CD4-positive, alpha-beta T cell (primary cell): ENCODE results near the gene CSRNP2. TPM values are rescaled to one million over a fixed set of nuclear protein-coding genes. Genes with fewer than 3 reads are reported as not detected.
"Not testable (repeated sequence)": the region's sequence is repeated elsewhere in the genome, so short reads cannot be mapped to it uniquely, and the experiment has no call there.

ENCODE experiments used
- ATAC-seq: fragments of 200-7000 bp; cut with Tn5 transposase; one replicate; pipeline ENCODE4 v1.10.0; 2022; ENCODE audit warnings: mild to moderate bottlenecking; ENCODE audit not compliant: poor library complexity
- CTCF ChIA-PET: fragments of 350-600 bp; sonication (Branson Sonifier 250); formaldehyde crosslinking; loops from one replicate; lab custom pipeline; 2021; ENCODE audit warnings: antibody characterized with exemption, inconsistent platforms; lab: Charles Lee
- POLR2A ChIA-PET: fragments of 350-600 bp; sonication (Branson Sonifier 250); formaldehyde crosslinking; loops from one replicate; lab custom pipeline; 2021; ENCODE audit warnings: antibody characterized with exemption, inconsistent platforms; lab: Charles Lee
- DNase-seq, 14 experiments: peaks; one replicate each; pipeline ENCODE4 v3.0.0-alpha.2; 2013 to 2020; ENCODE audit warnings: mixed read lengths in 2 of 14
- H3K27ac ChIP-seq, 2 donors: one replicate each; pipeline versions ENCODE4 v1.5.1 to v1.7.0; 2013; ENCODE audit warnings: low read length in 2 of 2, low read depth in 1 of 2, mild to moderate bottlenecking in 1 of 2
- H3K27me3 ChIP-seq, 2 experiments: 1 replicate in 1 of 2; 2 replicates in 1 of 2; pipeline versions ENCODE4 v1.6.1 to v1.7.0; 2013; ENCODE audit warnings: low read length in 2 of 2, control low read depth in 1 of 2, mild to moderate bottlenecking in 1 of 2, moderate library complexity in 1 of 2; ENCODE audit not compliant: insufficient read depth in 2 of 2, control insufficient read depth in 1 of 2
- H3K36me3 ChIP-seq: one replicate; pipeline ENCODE4 v1.6.1; 2013; ENCODE audit warnings: low read length, control low read depth; ENCODE audit not compliant: insufficient read depth
- H3K4me1 ChIP-seq: one replicate; pipeline ENCODE4 v1.6.1; 2013; ENCODE audit warnings: low read length, control low read depth; ENCODE audit not compliant: insufficient read depth
- H3K4me3 ChIP-seq: one replicate; pipeline ENCODE4 v1.5.1; 2013; ENCODE audit warnings: mild to moderate bottlenecking, low read length, moderate library complexity
- H3K9me3 ChIP-seq, 2 experiments: 1 replicate in 1 of 2; 2 replicates in 1 of 2; pipeline versions ENCODE4 v1.6.1 to v1.7.0; 2013; ENCODE audit warnings: low read length in 2 of 2, mild to moderate bottlenecking in 2 of 2, control low read depth in 1 of 2, moderate library complexity in 1 of 2; ENCODE audit not compliant: control insufficient read depth in 1 of 2, insufficient read depth in 1 of 2
- H3K27ac Mint-ChIP-seq: one replicate; pipeline ENCODE4 v1.8.0; 2020; ENCODE audit warnings: mixed read lengths
- H3K27me3 Mint-ChIP-seq: one replicate; pipeline ENCODE4 v1.8.0; 2021; ENCODE audit warnings: mixed read lengths
- H3K36me3 Mint-ChIP-seq: one replicate; pipeline ENCODE4 v1.8.0; 2021; ENCODE audit warnings: low read depth, mixed read lengths
- H3K4me1 Mint-ChIP-seq: one replicate; pipeline ENCODE4 v1.8.0; 2021; ENCODE audit warnings: low read depth, mixed read lengths
- H3K4me3 Mint-ChIP-seq: one replicate; pipeline ENCODE4 v1.8.0; 2020; ENCODE audit warnings: mild to moderate bottlenecking, mixed read lengths
- H3K9me3 Mint-ChIP-seq: one replicate; pipeline ENCODE4 v1.8.0; 2020; ENCODE audit warnings: mixed read lengths
- CTCF ChIP-seq: fragments of 200-600 bp; IDR thresholded peaks from one replicate; pipeline ENCODE4 v1.8.0; 2022; ENCODE audit warnings: antibody characterized with exemption, mild to moderate bottlenecking
- intact Hi-C, 2 experiments: fragments of 100-400 bp; cut with DNase I in 1 of 2; cut with micrococcal nuclease in 1 of 2; formaldehyde crosslinking; loops; one replicate each; pipeline versions ENCODE4 v1.15.1 to v1.9.0; 2023 to 2025; cut with DNase I, micrococcal nuclease
- total RNA-seq, 174 experiments: library from RNA in 2 of 174; stranded (reverse) in 2 of 174; gene quantifications; one replicate each; pipeline ENCODE4 v1.2.3 and lab custom pipeline; 2021 to 2026

Gene CSRNP2
- total RNA-seq, 2 experiments from 2014 or later: 14.4 to 16.5 TPM

- peak in 9 of 14 experiments; percentile 4 to 54 (median 15) for DNase-seq
- TF ChIP-seq CTCF: no peak
- H3K4me3 Mint-ChIP-seq: peak overlapping the region; percentile 95
- peaks cover 20% of the 10 kb centered on the region for H3K36me3 Mint-ChIP-seq
- no peak for ATAC-seq
- no peaks in the 10 kb centered on the region for H3K27me3 Mint-ChIP-seq
- ChIA-PET CTCF (interaction anchor here (1.3 to 1.5 kb wide), 2 partner anchors 60 to 318 kb away, joined by 3 read pairs; no protein-coding TSS in a partner anchor), POLR2A (interaction anchor here (0.8 to 2.9 kb wide), 7 partner anchors 21 to 1923 kb away, joined by 3 to 26 read pairs (median 10); partner anchors contain the start of genes ATF1, DAZAP2, EIF4B and POU6F1)
- peak overlapping the region; percentile 87 for H3K27ac Mint-ChIP-seq
- intact Hi-C loops: loop anchor here (1.0 to 10.0 kb wide), 7 partner anchors 34 to 320 kb away; partner anchors contain the start of genes ATF1 (in 2 of the 2), DAZAP2 (in 2 of the 2), LETMD1 (in 1 of the 2) and POU6F1 (in 1 of the 2)
- no peaks in the 10 kb centered on the region for H3K27me3 ChIP-seq
- peaks cover 20% of the 10 kb centered on the region for H3K4me1 ChIP-seq
- no peaks in the 10 kb centered on the region for H3K9me3 ChIP-seq
- H3K36me3 ChIP-seq: no peaks in the 10 kb centered on the region
- peak overlapping the region; percentile 40 to 71 for H3K27ac ChIP-seq
- no peaks in the 10 kb centered on the region for H3K9me3 Mint-ChIP-seq
- peaks cover 47% of the 10 kb centered on the region for H3K4me1 Mint-ChIP-seq
- peak overlapping the region; percentile 84 for H3K4me3 ChIP-seq
Measured at GRCh38 chr12:51082561-51083125, 753 bp downstream of the CSRNP2 start.

- peaks cover 22% of the 10 kb centered on the region for H3K4me1 ChIP-seq
- DNase-seq: no peak
- intact Hi-C loops: loop anchor here (5.0 to 10.0 kb wide), 3 partner anchors 136 to 319 kb away; partner anchors contain the start of genes ATF1 (in 2 of the 2) and POU6F1 (in 1 of the 2)
- Mint-ChIP-seq H3K36me3 (peaks cover 22% of the 10 kb centered on the region), H3K27ac (no peak overlapping the region), H3K4me3 (peak overlapping the region; percentile 95), H3K9me3 (no peaks in the 10 kb centered on the region), H3K27me3 (no peaks in the 10 kb centered on the region), H3K4me1 (peaks cover 57% of the 10 kb centered on the region)
- CTCF ChIA-PET: interaction anchor here (1.6 kb wide), 1 partner anchor 33 kb away, joined by 3 read pairs; the partner anchor contains the start of gene LETMD1
- no peak for TF ChIP-seq CTCF
- H3K9me3 ChIP-seq: no peaks in the 10 kb centered on the region
- no peak for ATAC-seq
- no peak overlapping the region for H3K4me3 ChIP-seq
- no peaks in the 10 kb centered on the region for H3K27me3 ChIP-seq
- no peak overlapping the region for H3K27ac ChIP-seq
- H3K36me3 ChIP-seq: no peaks in the 10 kb centered on the region
- POLR2A ChIA-PET: interaction anchor here (2.7 to 2.9 kb wide), 2 partner anchors 55 to 136 kb away, joined by 14 to 22 read pairs; partner anchors contain the start of genes POU6F1 and SLC11A2
Measured at GRCh38 chr12:51081421-51081820, 2.0 kb downstream of the CSRNP2 start.

- CTCF ChIA-PET: interaction anchor here (1.6 kb wide), 1 partner anchor 32 kb away, joined by 3 read pairs; the partner anchor contains the start of gene LETMD1
Measured at GRCh38 chr12:51080136-51080535, 3.3 kb downstream of the CSRNP2 start.

GRCh38 chr12:51078866-51079265 lies 4.5 kb downstream of the CSRNP2 start:
- H3K4me3 Mint-ChIP-seq, H3K27ac ChIP-seq, POLR2A ChIA-PET, H3K27ac Mint-ChIP-seq, ATAC-seq, H3K36me3 ChIP-seq, H3K27me3 ChIP-seq, H3K27me3 Mint-ChIP-seq, CTCF ChIA-PET, H3K9me3 Mint-ChIP-seq, H3K4me3 ChIP-seq, DNase-seq, intact Hi-C loops, H3K9me3 ChIP-seq: not testable (repeated sequence)
- peaks cover 36% of the 10 kb centered on the region for H3K36me3 Mint-ChIP-seq
- H3K4me1 Mint-ChIP-seq: peaks cover 63% of the 10 kb centered on the region
- peaks cover 28% of the 10 kb centered on the region for H3K4me1 ChIP-seq

More at GRCh38 chr12:51080136-51080535, 3.3 kb downstream of the CSRNP2 start:
- peak overlapping the region; percentile 51 for H3K27ac Mint-ChIP-seq
- no peaks in the 10 kb centered on the region for H3K27me3 Mint-ChIP-seq
- POLR2A ChIA-PET: no interaction called here
- Histone ChIP-seq H3K36me3 (no peaks in the 10 kb centered on the region), H3K4me1 (peaks cover 30% of the 10 kb centered on the region), H3K9me3 (no peaks in the 10 kb centered on the region), H3K27me3 (no peaks in the 10 kb centered on the region), H3K27ac (no peak overlapping the region), H3K4me3 (no peak overlapping the region)
- H3K9me3 Mint-ChIP-seq: no peaks in the 10 kb centered on the region
- TF ChIP-seq CTCF: no peak
- intact Hi-C loops: loop anchor here (5.0 to 10.0 kb wide), 3 partner anchors 137 to 318 kb away; partner anchors contain the start of genes ATF1 (in 2 of the 2) and POU6F1 (in 1 of the 2)
- no peak for ATAC-seq
- DNase-seq: no peak
- H3K36me3 Mint-ChIP-seq: peaks cover 31% of the 10 kb centered on the region
- no peak overlapping the region for H3K4me3 Mint-ChIP-seq
- peaks cover 63% of the 10 kb centered on the region for H3K4me1 Mint-ChIP-seq

GRCh38 chr12:51078346-51078745 lies 5.0 kb downstream of the CSRNP2 start:
- H3K9me3 Mint-ChIP-seq, H3K27me3 Mint-ChIP-seq, H3K9me3 ChIP-seq, H3K4me3 Mint-ChIP-seq, ATAC-seq, H3K27me3 ChIP-seq, H3K36me3 ChIP-seq, POLR2A ChIA-PET, H3K27ac ChIP-seq, intact Hi-C loops, H3K27ac Mint-ChIP-seq, DNase-seq, H3K4me3 ChIP-seq, CTCF ChIA-PET: not testable (repeated sequence)
- Mint-ChIP-seq H3K4me1 (peaks cover 59% of the 10 kb centered on the region), H3K36me3 (peaks cover 41% of the 10 kb centered on the region)
- peaks cover 24% of the 10 kb centered on the region for H3K4me1 ChIP-seq
